Psoas muscle (tissue), 8 donors: ENCODE results near the gene MAGEB1. TPM values are rescaled to one million over a fixed set of nuclear protein-coding genes. Genes with fewer than 3 reads are reported as not detected.

Experiments used
- ATAC-seq, 4 donors: fragments of 200-7000 bp; cut with Tn5 transposase; one replicate each; pipeline ENCODE4 v1.9.1; 2020; ENCODE audit warnings: moderate library complexity in 3 of 4, mild to moderate bottlenecking in 2 of 4
- DNase-seq, 2 donors: peaks; one replicate each; pipeline ENCODE4 v3.0.0-alpha.2; 2020
- H3K27ac ChIP-seq: fragments of 200-600 bp; one replicate; pipeline ENCODE4 v1.8.0; 2022
- H3K27me3 ChIP-seq, 3 donors: fragments of 200-600 bp in 1 of 3; one replicate each; pipeline versions ENCODE4 v1.6.1 to v1.8.0; 2013 to 2022; ENCODE audit warnings: low read length in 2 of 3, mild to moderate bottlenecking in 2 of 3, moderate library complexity in 1 of 3; ENCODE audit not compliant: insufficient read depth in 3 of 3
- H3K36me3 ChIP-seq, 2 donors: fragments of 200-600 bp in 1 of 2; one replicate each; pipeline versions ENCODE4 v1.6.1 to v1.8.0; 2013 to 2022; ENCODE audit warnings: low read depth in 1 of 2, mild to moderate bottlenecking in 1 of 2, moderate library complexity in 1 of 2; ENCODE audit not compliant: insufficient read depth in 1 of 2
- H3K4me1 ChIP-seq: fragments of 200-600 bp; one replicate; pipeline ENCODE4 v1.8.0; 2022
- H3K4me3 ChIP-seq: fragments of 200-600 bp; one replicate; pipeline ENCODE4 v1.8.0; 2022; ENCODE audit warnings: mild to moderate bottlenecking
- H3K9me3 ChIP-seq: fragments of 200-600 bp; one replicate; pipeline ENCODE4 v1.8.0; 2022
- WGBS, 3 donors: extraction: QIAGEN DNeasy Blood & Tissue Kit; methylation state at CpG; one replicate each; pipeline versions ENCODE4 v1.1.6 to v1.1.7; 2013; 5-methylcytosine and 5-hydroxymethylcytosine counted together
- intact Hi-C, 2 donors: fragments of 100-400 bp; cut with DNase I; formaldehyde crosslinking; loops; one replicate each; pipeline versions ENCODE4 v1.11.0 to v1.14.2; 2022
- polyA plus RNA-seq, 3 donors: library from polyadenylated mRNA; stranded (reverse); fragments of 200-250 nt; gene quantifications; one replicate each; pipeline ENCODE4 v1.2.3, GENCODE V29; 2013
- total RNA-seq, 4 donors: library from RNA; stranded (reverse); fragmentation: NEBNext Ultra II Directional in 2 of 4; extraction: Animal tissue kit (Norgen Biotek cat#: 25700) in 2 of 4; gene quantifications; one replicate each; pipeline versions ENCODE4 v1.2.1 to v1.2.4, GENCODE V29; 2021 to 2023
- TF ChIP-seq, protein P1 (sequence below): fragments of 200-600 bp; IDR thresholded peaks from one replicate; pipeline ENCODE4 v1.8.0; 2022; ENCODE audit warnings: antibody characterized with exemption
- donor health status: healthy with polysubstance abuse.
- donor health status: DM: no; HTN: no; CAD: no; lungs with moderate emphysema.
- donor health status: Bipolar disorder and iron deficiency.
- donor health status: healthy.
- donor health status: DM: yes; HTN: yes; CAD: no.
- donor health status: DM: no; HTN: no; CAD: no.
- donor health status: DM: no; HTN: no; CAD: no.
- donor health status: DM: yes; HTN: yes; CAD: no.

MAGEB1 gene
- total and polyA plus RNA-seq, 7 donors = not detected

DNA sequence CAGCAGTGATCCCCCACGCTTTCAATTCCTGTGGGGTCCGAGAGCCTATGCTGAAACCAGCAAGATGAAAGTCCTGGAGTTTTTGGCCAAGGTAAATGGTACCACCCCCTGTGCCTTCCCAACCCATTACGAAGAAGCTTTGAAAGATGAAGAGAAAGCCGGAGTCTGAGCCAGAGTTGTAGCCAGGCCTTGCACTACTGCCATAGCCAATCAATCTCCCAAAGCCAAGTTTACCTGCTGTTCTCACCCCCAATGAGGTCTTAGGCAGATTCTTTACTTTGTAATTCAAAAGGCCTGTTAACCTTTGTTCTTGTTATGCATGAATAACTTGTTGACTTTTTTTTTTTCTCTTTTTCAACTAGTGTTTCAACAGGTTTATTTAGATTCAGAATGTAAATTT, 27.6 kb upstream of the MAGEB1 start:
- Histone ChIP-seq H3K27ac (no peak overlapping the region), H3K4me3 (no peak overlapping the region), H3K9me3 (no peaks in the 10 kb centered on the region), H3K36me3 (no peaks in the 10 kb centered on the region), H3K27me3 (no peaks in the 10 kb centered on the region), H3K4me1 (no peaks in the 10 kb centered on the region)
- WGBS, 3 donors = 70 to 82% (median 82%) methylated on average over 4 of the region's 4 CpGs
- intact Hi-C loops = no loop called here
- DNase-seq = no peak
- TF ChIP-seq, protein P1, sequence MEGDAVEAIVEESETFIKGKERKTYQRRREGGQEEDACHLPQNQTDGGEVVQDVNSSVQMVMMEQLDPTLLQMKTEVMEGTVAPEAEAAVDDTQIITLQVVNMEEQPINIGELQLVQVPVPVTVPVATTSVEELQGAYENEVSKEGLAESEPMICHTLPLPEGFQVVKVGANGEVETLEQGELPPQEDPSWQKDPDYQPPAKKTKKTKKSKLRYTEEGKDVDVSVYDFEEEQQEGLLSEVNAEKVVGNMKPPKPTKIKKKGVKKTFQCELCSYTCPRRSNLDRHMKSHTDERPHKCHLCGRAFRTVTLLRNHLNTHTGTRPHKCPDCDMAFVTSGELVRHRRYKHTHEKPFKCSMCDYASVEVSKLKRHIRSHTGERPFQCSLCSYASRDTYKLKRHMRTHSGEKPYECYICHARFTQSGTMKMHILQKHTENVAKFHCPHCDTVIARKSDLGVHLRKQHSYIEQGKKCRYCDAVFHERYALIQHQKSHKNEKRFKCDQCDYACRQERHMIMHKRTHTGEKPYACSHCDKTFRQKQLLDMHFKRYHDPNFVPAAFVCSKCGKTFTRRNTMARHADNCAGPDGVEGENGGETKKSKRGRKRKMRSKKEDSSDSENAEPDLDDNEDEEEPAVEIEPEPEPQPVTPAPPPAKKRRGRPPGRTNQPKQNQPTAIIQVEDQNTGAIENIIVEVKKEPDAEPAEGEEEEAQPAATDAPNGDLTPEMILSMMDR = no peak
- ATAC-seq = no peak

DNA sequence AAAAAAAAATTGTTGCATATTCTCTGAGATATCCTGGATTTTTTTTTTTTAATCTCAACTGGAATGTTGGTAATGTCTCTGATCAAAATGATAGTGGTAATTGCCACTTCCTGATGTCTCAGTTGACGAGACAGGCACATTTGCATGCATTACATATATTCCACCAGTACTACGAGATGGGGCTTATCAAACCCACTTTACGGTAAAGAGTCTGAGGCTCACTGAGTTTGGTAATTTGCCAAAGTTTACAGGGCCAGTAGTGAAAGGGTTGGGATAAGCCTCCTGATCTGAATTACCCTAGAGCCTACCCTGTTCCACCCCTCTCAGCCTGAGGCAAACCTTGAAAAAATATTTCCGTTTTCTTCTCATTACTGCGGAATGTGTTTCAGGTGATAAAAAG, 26.3 kb upstream of the MAGEB1 start:
- Histone ChIP-seq H3K27ac (no peak overlapping the region), H3K27me3 (no peaks in the 10 kb centered on the region), H3K4me1 (no peaks in the 10 kb centered on the region), H3K36me3 (no peaks in the 10 kb centered on the region), H3K4me3 (no peak overlapping the region), H3K9me3 (no peaks in the 10 kb centered on the region)
- 80 to 90% (median 87%) methylated on average over 5 of the region's 5 CpGs for whole genome bisulfite sequencing, 3 donors
- intact Hi-C loops = no loop called here
- TF ChIP-seq, protein P1 = no peak
- DNase-seq = no peak
- ATAC-seq = no peak

DNA sequence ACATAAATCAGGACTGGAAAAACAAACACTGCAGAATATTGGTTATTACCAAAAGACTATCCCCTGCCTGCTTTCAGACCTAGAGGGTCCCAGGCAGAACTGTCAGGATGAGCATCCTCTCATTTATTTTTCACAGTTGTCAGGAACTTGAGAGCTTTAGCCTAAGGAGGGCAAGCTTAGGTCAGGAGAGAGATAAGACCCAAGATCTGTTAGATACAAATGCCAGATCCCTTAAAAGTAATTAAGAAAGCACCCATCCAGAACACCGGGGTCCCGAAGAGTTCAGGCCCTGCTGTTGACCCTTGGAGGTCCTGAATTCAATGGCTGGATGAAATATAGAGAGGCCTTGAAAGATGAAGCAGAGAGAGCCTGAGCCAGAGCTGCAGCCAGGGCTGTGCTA, 22.4 kb upstream of the MAGEB1 start:
- DNase-seq (no peak), ATAC-seq (no peak)
- Histone ChIP-seq H3K27me3 (no peaks in the 10 kb centered on the region), H3K27ac (no peak overlapping the region), H3K36me3 (no peaks in the 10 kb centered on the region), H3K4me3 (no peak overlapping the region), H3K9me3 (no peaks in the 10 kb centered on the region), H3K4me1 (no peaks in the 10 kb centered on the region)
- WGBS, 3 donors = 17 to 57% (median 25%) methylated on average over 2 of the region's 2 CpGs
- intact Hi-C loops = no loop called here
- TF ChIP-seq, protein P1 = no peak

DNA sequence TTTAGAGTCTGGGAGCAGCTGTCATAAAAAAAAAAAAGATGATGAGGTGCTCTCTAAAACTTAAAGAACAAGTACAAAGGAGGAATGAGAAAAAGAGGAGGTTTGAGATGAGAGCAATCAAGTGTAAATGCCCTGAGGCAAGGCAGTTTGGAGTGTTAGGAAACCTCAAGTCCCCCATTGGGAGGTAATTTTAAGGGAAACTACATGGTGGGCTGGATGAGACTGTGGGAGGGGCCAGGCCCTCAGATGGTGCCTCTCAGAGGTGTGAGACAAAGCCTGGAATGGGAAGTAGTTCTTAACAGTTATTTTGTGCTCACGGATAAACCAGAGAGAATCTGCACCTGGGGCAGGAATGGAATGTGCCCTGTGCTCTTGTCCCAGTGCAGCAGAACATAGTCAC, 18.4 kb upstream of the MAGEB1 start:
- H3K9me3 ChIP-seq = no peaks in the 10 kb centered on the region
- H3K4me3 ChIP-seq = no peak overlapping the region
- H3K27ac ChIP-seq = no peak overlapping the region
- TF ChIP-seq, protein P1 = no peak
- intact Hi-C loops = no loop called here
- DNase-seq (no peak), ATAC-seq (no peak)
- no peaks in the 10 kb centered on the region for H3K4me1 ChIP-seq
- no peaks in the 10 kb centered on the region for H3K36me3 ChIP-seq
- H3K27me3 ChIP-seq = no peaks in the 10 kb centered on the region
- WGBS, 3 donors = 16 to 33% (median 23%) methylated on average over 1 of the region's 1 CpG

DNA sequence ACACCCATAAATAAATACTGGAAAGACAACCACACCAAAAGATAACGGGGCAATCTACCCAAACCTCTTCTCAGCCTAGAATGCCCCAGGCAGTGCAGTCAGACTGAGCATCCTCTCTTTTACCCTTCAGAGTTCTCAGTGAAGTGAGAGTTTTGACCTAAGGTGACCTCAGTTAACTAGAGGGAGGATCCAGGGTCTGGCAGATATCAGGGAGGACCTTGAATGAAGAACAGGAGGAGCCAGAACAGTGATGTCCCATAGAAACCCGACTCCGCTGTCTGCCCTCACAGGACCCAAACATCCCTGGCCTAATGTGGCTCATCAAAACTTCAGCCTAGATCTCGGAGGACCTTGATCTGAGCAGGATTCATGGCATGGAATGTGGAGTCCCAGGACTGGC, 16.6 kb upstream of the MAGEB1 start, which contains the start of gene MAGEB3:
MAGEB3 (plus strand) TSS at position 263 of the 400 bp plus-strand sequence. CDS start 5,268 bp downstream, outside the sequence.
- TF ChIP-seq, protein P1 = no peak
- WGBS, 3 donors = 59 to 67% (median 65%) methylated on average over 4 of the region's 4 CpGs

More for the DNA sequence above, 16.6 kb upstream of the MAGEB1 start, which contains the start of gene MAGEB3:
- no peak within 1 kb of the TSS for H3K27ac ChIP-seq
- no peak for DNase-seq
- no peak within 1 kb of the TSS for H3K4me3 ChIP-seq
- no peaks in the 10 kb centered on the region for H3K4me1 ChIP-seq
- no peaks in the 10 kb centered on the region for H3K36me3 ChIP-seq
- no peaks in the 10 kb centered on the region for H3K27me3 ChIP-seq
- H3K9me3 ChIP-seq = no peaks in the 10 kb centered on the region
- intact Hi-C loops = no loop called here
- ATAC-seq = no peak
